ENCODE measurements around the gene MTHFD1L.

DNA sequence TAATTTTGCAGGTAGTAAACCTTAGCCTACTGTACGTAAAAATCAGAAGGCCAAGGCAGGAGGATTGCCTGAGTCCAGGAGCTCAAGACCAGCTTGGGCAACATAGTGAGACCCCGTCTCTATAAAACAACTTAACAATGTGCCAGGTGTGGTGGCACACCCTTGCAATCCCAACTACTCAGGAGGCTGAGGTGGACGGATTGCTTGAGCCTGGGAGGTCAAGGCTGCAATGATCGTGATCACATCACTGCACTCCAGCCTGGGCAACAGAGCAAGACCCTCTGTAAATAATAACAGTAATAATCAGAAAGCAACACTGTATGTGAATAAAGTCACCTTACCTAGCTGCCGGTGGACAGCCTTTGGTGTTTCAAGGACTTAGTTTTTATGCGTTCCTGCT, 48.9 kb downstream of the MTHFD1L start:
- no peak for TF ChIP-seq CTCF (IDR thresholded peaks at IDR 0.05)
- TF ChIP-seq POLR2A (IDR thresholded peaks at IDR 0.05), result no peak
